Activated T-helper 9 cell treated with anti-CD3 and anti-CD28 coated beads, Interleukin-2, amount 50 U/mL, for 16 hours (primary cell): ENCODE results near the gene SULT1A1.
"Not testable (repeated sequence)": the region's sequence is repeated elsewhere in the genome, so short reads cannot be mapped to it uniquely, and the experiment has no call there.

Source experiments
- DNase-seq: peaks from one replicate; pipeline ENCODE4 v3.0.0-alpha.2; 2020; ENCODE audit warnings: low read depth

The SULT1A1 gene

DNA sequence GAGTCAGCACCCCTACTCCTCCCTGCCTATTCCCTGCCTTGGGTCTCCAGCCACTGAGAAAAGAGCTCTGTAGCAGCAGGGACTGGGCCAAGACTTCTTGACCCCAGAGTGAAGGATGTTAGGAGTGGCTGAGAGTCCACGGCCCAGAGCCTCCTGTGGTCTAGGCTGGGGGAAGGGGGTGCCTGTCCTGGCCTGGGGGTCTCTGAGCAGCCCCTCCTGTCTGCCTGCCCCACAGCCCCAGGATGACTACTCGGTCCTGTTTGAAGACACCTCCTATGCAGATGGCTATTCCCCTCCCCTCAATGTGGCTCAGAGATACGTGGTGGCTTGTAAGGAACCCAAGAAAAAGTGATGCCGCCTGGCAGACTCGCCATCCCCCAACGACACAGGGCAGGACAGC, 18.5 kb downstream of the SULT1A1 start:
- no peak for DNase-seq

DNA sequence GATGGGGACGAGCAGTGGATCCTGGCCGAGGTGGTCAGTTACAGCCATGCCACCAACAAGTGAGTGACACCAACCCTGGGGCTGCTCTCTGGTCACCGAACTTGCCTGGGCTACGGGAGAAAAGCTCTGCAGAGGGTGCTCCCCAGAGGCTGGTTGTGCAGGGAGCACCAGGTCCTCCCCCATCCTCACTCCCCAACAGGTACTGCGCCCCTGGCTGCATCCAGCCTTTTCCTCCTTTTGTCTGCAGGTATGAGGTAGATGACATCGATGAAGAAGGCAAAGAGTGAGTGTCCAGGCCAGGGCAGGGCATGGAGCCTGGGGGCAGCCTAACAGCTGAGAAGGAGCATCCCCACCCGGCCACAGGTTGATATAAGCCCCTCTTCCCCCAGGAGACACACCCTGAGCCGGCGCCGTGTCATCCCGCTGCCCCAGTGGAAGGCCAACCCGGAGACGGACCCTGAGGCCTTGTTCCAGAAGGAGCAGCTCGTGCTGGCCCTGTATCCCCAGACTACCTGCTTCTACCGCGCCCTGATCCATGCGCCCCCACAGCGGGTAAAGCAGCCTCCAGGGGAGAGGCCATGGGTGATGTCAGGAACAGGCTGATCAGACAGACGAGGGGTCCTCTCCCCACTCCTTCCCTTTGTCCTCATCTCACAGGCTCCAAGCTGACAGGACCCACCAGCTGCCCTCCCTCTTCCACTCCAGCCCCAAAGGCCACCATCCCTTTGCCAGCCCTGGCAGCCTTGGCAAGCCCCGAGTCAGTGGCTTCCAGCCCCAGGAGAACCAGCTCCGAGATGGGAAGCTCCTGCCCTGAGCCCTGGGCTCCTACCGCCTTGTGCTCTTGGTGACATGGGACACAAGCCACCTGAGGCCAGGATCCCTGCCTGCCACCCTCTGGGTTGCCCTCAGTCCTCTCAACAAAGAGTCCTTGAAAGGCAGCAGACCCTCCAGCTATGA, 19.2 kb downstream of the SULT1A1 start:
- no peak for DNase-seq

DNA sequence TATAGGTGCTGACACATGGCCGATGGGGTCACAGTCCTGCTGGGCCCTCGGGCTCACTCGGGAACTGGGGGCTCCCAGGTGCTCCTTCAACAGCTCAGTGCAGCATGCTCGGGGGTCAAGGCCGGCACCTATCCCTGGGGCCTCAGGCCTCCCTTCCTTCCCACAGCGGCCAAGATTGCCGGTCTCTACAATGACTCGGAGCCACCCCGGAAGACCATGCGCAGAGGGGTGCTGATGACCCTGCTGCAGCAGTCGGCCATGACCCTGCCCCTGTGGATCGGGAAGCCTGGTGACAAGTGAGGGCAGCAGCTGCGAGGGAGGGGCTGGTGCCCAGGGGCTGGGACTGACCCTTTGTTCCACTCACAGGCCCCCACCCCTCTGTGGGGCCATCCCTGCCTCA, 19.9 kb downstream of the SULT1A1 start:
- no peak for DNase-seq

DNA sequence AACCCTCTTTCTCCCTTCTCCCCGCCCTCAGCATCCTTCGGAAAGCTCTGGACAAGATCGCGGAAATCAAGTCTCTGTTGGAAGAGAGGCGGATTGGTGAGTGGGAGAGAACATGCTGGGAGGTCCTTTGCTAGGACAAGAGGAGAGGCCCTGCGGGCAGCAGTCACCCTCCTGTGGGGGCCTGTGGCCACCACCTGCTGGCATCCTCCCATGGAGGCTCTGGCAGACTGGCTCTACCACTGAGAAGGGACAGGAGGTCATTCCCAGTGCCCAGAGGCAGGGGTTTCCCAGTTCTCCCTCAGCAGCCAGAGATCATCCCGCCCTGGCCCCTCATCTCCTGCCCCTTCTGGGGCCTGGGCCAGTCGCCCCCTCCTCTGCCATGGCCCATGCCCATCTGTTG, 20.8 kb downstream of the SULT1A1 start:
- no peak for DNase-seq

DNA sequence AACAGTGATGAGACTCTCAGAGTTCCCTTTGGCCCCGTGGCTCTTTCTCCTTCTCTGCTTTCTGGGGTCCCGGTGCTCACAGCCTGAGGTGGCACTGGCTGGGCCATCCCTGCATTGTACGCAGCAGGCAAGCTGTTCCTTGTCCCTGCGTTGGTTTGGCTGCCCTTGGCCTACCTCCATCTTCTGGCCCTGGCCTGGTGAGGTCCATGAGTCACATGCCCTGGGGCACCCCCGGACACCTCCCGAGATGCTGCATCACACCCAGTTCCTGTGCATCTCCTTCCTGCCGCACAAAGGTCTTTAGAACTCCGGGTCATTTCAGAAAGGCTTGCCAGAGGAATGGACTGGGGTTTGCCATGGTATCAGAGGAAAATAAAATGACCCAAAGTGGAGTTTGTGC, 22.5 kb downstream of the SULT1A1 start:
- no peak for DNase-seq

DNA sequence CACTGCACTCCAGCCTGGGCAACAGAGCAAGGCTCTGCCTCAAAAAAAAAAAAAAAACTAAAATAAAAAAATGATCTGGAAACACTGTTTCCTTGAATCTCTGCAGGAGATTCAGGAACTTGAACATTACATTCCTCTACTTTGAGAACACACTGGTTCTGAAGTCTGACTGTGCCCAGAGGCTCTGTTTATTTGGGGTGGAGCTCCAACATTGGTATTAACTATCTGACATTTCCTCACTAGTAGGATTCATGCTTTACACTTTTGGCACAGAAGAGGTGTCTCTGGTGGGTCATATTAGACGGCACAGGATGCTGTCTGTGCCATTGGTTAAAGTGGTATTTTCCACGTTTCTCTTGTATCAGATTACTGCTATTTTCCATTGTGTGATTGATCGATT, 23.4 kb downstream of the SULT1A1 start:
- no peak for DNase-seq

DNA sequence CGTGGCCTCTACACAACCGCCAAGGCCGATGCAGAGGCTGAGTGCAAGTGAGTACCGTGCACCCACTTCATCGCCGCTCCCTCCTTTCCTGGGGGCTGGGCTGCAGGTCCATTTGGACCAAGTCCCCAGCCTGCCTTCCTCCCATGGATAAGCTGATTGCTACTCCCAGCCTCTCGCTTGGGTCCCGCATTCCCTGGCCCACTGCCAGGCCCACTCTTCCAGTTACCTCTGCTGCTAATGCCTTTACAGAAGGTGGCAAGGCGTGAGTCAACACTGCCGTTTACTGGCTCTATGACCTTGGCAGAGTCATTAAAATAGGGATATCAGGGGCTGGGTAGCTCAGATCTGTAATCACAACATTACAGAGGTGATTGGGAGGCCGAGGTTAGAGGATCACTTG, 24.2 kb downstream of the SULT1A1 start:
- DNase-seq: no peak

DNA sequence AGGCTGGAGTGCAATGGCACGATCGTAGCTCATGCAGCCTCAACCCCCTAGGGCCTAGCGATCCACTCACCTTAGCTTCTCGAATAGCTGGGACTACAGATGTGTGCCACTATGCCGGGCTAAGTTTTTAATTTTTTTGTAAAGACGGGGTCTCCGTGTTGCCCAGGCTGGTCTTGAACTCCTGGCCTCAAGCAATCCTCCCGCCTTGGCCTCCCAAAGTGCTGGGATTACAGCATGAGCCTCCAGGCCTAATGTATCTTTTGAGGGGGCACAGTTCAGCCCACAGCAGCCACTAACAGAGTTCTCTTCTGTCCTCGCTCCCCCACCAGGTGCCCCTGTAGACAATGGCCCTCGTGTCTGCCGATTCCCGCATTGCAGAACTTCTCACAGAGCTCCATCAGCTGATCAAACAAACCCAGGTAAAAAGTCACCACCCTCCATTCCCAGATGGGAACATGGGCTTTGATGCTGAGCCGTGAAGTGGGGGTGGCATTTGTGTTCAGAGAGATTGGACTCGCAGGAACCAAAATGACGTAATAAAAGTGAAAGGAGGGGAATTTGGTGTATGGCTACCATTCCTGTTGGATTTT, 29.0 kb downstream of the SULT1A1 start:
- DNase-seq: no peak

DNA sequence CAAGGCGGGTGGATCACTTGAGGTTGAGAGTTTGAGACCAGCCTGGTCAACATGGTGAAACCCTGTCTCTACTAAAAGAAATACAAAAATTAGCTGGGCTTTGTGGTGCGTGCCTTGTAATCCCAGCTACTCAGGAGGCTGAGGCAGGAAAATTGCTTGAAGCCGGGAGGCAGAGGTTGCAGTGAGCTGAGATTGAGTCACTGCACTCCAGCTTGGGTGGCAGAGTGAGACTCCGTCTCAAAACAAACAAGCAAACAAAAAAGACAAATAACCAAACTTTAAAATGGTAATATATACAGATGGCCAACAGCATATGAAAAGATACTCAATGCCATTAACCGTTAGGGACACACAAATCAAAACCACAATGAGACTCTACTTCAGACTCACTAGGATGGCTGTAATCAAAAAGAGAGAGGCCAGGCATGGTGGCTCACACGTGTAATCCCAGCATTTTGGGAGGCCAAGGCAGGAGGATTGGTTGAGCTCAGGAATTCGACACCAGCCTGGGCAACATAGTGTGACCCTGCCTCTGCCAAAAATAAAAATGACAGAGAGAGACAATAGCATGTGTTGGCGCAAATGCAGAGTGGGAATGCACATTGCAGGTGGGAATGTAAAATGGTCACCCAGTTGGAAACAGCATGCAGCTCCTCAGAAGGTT, 34.3 kb downstream of the SULT1A1 start:
- DNase-seq: no peak

DNA sequence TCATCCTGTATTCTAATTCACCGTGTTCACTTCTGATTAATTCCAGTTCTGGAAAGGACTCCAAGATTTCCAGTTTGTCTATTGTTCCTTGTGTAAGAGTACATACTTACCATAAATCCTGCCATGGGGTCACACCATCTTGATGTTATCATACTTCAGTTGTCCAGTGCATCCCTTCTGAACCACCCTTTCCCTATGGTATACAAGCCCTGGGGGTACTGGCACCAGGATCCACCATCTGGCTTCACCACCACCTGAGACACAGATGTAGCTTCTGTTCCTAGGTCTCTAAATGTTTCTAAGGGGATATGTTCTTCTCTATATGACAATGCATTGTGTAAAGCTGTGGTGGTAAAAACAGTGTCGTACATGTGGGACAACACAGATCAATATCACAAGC, 34.9 kb downstream of the SULT1A1 start:
- no peak for DNase-seq

DNA sequence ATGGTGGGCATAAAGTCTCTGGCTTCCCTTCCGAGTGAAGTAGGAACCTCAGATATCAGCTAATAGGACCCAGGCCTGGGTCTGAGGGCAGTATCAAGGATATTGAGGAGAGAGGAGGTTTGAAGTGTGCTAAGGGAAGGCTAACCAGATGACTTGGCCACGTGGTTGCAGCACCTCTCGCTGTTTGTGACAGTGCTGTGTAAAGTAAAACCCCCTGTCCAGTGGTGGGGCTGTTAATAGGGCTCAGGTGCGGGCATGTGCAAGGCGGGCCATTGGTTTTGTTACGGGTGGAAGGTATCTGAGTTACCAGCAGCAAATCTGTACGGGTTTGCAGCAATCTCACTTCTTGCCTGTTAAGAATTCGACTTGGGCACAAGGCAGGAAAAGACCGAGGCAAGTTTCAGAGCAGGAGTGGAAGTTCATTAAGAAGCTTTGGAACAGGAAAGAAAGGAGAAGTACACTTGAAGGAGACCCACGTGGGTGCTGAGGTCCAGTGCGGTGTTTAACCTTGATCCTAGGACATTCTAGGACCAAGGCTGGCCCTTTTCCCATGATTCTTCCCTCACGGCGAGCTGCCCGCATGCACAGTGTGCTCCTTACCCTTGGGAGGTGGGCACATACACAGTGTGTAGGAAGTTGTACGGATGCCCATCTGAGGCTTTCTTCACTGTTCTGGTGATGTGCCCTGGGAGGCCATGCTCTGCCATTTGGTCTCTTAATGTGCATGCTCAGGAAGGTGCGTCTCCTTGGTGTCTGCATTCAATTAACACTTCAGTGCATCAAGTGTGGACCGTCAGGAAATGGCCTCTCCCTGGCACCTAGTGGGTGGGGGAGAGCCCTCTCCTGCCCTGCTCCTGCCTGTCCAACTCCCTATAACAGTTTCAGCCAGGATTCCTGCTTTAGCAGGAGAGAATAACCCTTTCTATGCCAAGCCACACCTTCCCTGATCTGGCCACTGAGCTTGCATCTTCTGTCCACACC, 35.8 kb downstream of the SULT1A1 start:
- DNase-seq: no peak

DNA sequence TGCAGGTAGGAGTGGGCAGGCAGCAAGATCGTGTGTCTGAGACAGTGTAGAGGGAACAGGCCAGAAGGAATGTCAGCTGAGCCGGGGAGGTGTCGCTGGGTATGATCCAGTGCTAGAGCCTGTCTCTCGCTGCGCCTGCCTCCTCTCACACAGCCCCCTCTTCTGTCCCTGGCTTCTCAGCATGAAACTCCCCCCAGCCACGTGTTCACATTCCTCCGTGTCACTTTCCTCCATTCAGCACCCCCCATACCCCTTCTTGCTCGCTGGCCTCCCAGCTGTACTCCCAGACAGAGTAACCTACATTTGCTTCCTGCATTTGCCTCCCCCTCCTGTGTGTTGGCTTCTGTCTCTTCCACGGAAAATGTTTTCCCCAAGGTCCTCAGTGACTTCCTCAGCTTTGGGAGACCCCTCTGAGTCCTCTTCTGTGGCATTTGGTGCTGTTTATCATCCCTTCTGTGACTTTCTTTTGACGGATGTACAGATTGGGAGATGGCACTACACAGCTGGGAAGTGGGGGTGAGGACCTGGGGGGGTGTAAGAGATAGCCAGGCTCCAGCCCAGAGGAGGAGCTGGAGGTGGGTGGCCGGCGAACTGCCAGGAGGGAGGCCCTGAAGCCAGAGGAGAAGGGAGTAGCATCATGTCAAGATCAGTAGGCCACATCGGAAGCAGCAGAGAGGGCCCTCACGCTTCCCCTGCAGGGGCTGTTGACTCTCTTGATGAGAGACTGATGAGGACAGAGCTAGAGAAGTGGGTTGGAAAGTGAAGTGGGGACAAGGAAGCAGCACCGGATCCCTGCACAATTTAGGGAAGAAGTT, 36.9 kb downstream of the SULT1A1 start:
- DNase-seq: no peak

DNA sequence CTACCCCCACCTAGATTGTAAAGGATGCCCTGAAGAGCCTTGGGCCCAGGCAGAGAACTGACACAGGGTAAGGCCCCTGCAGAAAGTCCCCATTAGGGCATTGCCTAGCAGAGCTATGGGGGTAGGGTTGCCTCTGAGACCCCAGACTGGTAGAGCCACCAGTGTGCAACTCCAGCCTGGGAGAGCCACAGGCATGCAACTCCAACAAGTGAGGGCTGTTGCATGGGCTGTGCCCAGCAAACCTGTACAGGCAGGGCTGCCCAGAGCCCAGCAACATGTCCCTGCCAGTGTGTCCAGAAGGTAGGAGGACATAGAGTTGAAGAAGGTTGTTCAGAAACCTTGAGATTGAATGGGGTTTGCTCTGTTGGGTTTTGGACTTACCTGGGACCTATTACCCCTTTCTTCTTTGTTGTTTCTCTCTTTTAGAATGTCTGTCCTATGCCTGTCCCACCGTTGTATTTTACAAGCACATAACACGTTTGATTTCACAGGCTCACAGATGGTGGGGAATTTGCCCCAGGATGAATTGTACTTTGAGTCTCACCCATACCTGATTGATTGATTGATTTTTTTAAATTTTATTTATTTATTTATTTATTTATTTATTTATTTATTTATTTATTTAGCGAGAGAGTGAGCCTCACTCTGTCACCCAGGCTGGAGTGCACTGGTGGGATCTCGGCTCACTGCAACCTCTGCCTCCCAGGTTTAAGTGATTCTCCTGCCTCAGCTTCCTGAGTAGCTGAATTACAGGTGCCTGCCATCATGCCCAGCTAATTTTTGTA, 39.7 kb downstream of the SULT1A1 start:
- DNase-seq: no peak

DNA sequence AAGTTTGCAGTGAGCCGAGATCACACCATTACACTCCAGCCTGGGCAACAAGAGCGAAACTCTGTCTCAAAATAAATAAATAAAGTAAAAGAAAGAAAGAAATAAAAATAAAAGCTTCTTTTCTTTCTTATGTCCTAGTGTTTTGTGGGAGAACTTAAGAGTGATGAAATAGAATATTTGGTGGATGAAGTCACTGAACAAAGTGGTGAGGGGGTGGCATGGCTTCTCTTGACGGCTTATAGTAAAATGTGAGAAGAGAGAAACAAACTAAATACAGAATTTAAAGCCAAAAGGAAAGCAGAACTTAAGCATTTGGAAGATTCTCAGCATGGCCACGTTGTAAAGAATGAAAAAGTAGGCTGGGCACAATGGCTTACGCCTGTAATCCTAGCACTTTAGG, 40.8 kb downstream of the SULT1A1 start:
- DNase-seq: no peak

DNA sequence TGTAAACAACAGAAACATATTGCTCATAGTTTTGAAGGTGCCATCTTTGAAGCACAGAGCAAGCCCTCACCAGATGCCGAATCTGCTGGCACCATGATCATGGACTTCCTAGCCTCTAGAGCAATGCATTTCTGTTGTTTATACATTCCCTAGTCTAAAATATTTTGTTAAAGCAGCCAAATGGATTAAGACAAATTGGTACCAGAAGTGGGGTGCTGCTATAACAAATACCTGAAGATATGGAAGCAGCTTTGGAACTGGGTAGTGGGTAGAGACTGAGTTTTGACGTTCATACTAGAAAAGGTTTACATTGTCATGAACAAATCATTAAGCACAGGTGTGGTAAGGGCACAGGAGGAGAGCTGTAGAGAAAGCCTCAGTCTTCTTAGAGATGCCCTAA, 42.6 kb downstream of the SULT1A1 start:
- no peak for DNase-seq

DNA sequence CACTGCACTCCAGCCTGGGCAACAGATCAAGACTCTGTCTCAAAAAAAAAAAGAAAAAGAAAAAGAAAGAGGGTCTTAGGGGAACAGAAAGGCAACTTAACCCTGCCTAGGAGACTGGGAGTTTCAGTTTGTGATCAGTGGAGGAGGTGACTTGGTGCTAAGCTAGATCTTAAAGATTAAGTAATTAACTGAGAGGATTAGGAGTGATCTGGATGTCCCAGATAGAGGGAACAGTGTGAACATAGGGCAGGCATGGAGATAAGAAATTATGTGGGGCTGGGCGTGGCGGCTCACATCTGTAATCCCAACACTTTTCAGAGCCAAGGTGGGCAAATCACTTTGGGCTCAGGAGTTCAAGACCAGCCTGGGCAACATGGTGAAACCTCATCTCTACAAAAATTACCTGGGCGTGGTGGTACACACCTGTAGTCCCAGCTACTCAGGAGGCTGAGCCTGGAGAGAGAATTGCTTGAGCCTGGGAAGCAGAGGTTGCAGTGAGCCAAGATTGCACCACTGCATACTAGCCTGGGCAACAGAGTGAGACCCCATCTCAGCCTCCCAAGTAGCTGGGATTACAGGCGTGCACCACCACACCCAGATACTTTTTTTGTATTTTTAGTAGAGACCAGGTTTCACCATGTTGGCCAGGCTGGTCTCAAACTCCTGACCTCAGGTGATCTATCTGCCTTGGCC, 43.5 kb downstream of the SULT1A1 start:
- not testable (repeated sequence) for DNase-seq

DNA sequence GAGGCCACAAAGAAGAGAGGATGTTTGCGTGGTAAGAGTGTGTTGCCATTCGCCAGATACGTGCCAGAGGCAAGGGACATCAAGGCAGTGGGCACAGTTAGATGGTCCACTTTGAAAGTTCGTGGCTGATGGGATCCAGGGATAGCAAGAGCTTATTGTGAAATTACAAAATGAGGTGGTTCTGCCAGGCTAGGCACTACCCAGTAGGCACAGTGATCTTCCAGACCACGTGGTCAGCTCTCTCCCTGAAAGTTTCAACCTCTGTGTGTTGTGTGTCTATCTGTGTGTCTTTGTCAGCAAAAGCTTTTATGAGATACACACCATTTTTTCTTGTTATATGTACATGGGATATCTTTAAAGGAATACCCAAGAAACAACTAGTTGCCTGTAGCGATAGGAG, 46.6 kb downstream of the SULT1A1 start:
- DNase-seq: no peak

DNA sequence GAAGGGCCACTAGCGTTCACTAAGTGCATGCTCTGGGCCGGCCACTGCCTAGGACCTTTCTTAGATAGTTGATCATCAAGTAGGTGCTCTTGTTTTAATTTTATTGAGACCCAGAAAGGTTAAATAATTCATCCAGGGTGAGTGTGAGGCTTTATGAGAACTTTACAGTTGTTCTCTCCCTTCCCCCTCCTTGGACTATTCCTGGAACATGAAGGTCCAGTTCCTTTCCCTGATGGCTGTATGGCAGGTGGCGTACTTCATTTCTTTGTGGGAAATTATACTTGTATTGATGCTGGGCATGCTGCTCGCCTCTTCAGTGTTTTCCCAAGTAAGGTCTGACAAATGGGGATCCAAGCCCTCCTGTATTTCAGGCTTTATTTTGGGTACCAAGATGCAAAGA, 47.6 kb downstream of the SULT1A1 start:
- DNase-seq: no peak

DNA sequence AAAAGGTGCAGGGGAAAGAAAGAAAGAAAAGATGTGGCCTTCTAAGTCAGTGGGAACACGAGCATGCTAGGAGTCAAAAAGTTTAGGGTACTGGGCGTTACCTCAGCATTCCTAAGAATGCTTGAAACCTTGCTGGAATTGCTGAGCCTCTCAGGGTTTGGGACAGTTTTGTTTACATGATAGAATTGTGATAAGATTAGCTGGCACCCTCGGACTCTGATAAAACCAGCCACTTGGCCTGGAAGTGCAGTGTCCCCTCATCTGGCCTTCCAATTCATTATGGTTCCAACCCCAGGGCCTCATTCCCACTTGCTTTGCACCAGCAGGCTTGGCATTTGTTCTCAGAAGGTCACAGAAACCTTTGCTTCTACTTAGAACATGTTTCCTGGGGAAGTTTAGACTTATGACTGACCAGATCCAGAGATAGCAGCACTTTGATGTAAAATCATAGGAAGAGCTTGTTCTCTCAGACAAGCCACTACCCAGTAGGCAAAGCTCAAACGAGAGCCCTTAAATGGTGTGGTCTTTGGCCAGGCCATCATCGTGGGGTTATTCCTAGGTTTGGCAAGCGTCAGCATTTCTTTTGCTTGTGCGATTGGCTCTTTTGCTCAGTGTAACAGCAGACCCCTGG, 48.2 kb downstream of the SULT1A1 start:
- DNase-seq: no peak
